K562 (cell line): Measurements from ENCODE around the gene PHPT1. TPM values are rescaled to one million over a fixed set of nuclear protein-coding genes. Genes with fewer than 3 reads are reported as not detected.
A peak's percentile ranks its signal among the peaks of the same experiment; 100 is the strongest.

ENCODE experiments used
- ARHGAP35 ChIP-seq: fragments of 450-650 bp; IDR thresholded peaks from 2 replicates; pipeline ENCODE4 v1.6.1; 2018; ENCODE audit not compliant: partially characterized antibody
- BRD9 ChIP-seq: fragments of 450-650 bp; IDR thresholded peaks from 2 replicates; pipeline ENCODE4 v1.6.1; 2018; ENCODE audit warnings: low read depth; ENCODE audit not compliant: partially characterized antibody
- C11orf30 ChIP-seq: fragments of 450-650 bp; IDR thresholded peaks from 2 replicates; pipeline ENCODE4 v1.6.1; 2016; ENCODE audit warnings: low read depth, mild to moderate bottlenecking
- CCAR2 ChIP-seq: fragments of 200-400 bp; formaldehyde crosslinking; IDR thresholded peaks from 2 replicates; pipeline ENCODE4 v1.6.1; 2017; ENCODE audit warnings: mild to moderate bottlenecking, low read depth, low read length
- DNMT1 ChIP-seq: fragments of 450-650 bp; IDR thresholded peaks from 2 replicates; pipeline ENCODE4 v1.6.1; 2016; ENCODE audit warnings: antibody characterized with exemption, mild to moderate bottlenecking
- FOSL1 ChIP-seq: fragments of 200-800 bp; sonication (Bioruptor generic); conservative IDR thresholded peaks from 2 replicates; pipeline ENCODE4 v1.6.1; 2016; ENCODE audit warnings: missing genetic modification characterization, missing compliant biosample characterization
- FOXA3 ChIP-seq, 2 experiments: fragments of 450-650 bp in 1 of 2; sonication (generic) in 1 of 2; formaldehyde crosslinking; IDR thresholded peaks in 1 of 2; conservative IDR thresholded peaks in 1 of 2; 2 replicates each; pipeline versions ENCODE4 v1.4.0 to v1.8.0; 2020 to 2022; ENCODE audit warnings: mild to moderate bottlenecking in 2 of 2, missing genetic modification reagents in 1 of 2
- FOXK1 ChIP-seq: sonication (generic); formaldehyde crosslinking; IDR thresholded peaks from 2 replicates; pipeline ENCODE4 v1.8.0; 2022; ENCODE audit warnings: missing genetic modification reagents, mild to moderate bottlenecking, borderline replicate concordance
- HIVEP1 ChIP-seq: fragments of 250-450 bp; sonication (Bioruptor Pico); IDR thresholded peaks from 2 replicates; pipeline ENCODE4 v1.4.0; 2020; ENCODE audit warnings: mild to moderate bottlenecking
- HSF4 ChIP-seq: fragments of 250-450 bp; sonication (Bioruptor Pico); IDR thresholded peaks from 2 replicates; pipeline ENCODE4 v2.1.2; 2022; ENCODE audit warnings: mild to moderate bottlenecking, moderate library complexity, borderline replicate concordance
- MCM2 ChIP-seq: fragments of 450-650 bp; IDR thresholded peaks from 2 replicates; pipeline ENCODE4 v1.6.1; 2017; ENCODE audit warnings: low read depth, mild to moderate bottlenecking
- MEF2D ChIP-seq: conservative IDR thresholded peaks from 2 replicates; pipeline ENCODE4 v1.6.1; 2016; ENCODE audit warnings: low read depth, missing genetic modification characterization, missing compliant biosample characterization
- NUFIP1 ChIP-seq: fragments of 450-650 bp; IDR thresholded peaks from 2 replicates; pipeline ENCODE4 v1.6.1; 2018; ENCODE audit not compliant: partially characterized antibody
- POLR3G ChIP-seq: IDR thresholded peaks from 2 replicates; pipeline ENCODE4 v1.6.1; 2011; ENCODE audit not compliant: insufficient read length, insufficient replicate concordance; ENCODE audit errors: extremely low read depth
- RBM22 ChIP-seq: fragments of 200-400 bp; formaldehyde crosslinking; IDR thresholded peaks from 2 replicates; pipeline ENCODE4 v1.6.1; 2018; ENCODE audit warnings: low read length, low read depth; ENCODE audit not compliant: poor library complexity, severe bottlenecking
- RNF2 ChIP-seq: sonication (generic); IDR thresholded peaks from 2 replicates; pipeline ENCODE4 v1.6.1; 2016
- SMARCE1 ChIP-seq: fragments of 450-650 bp; IDR thresholded peaks from 2 replicates; pipeline ENCODE4 v1.7.1; 2016; ENCODE audit warnings: mild to moderate bottlenecking
- TEAD1 ChIP-seq, 2 experiments: fragments of 450-650 bp in 1 of 2; sonication (generic) in 1 of 2; formaldehyde crosslinking; IDR thresholded peaks; 2 replicates each; pipeline versions ENCODE4 v1.4.0 to v1.8.0; 2020 to 2022; ENCODE audit warnings: mild to moderate bottlenecking in 2 of 2, missing genetic modification reagents in 1 of 2
- TFAM ChIP-seq: fragments of 250-450 bp; sonication (Bioruptor Pico); conservative IDR thresholded peaks from 2 replicates; pipeline ENCODE4 v1.5.0; 2021; ENCODE audit warnings: mild to moderate bottlenecking, moderate library complexity
- ZC3H8 ChIP-seq: fragments of 450-650 bp; IDR thresholded peaks from 2 replicates; pipeline ENCODE4 v1.6.1; 2017
- ZNF133 ChIP-seq: fragments of 250-450 bp; sonication (Bioruptor Pico); IDR thresholded peaks from 2 replicates; pipeline ENCODE4 v1.4.0; 2020; ENCODE audit warnings: mild to moderate bottlenecking
- ZNF431 ChIP-seq: sonication (generic); formaldehyde crosslinking; IDR thresholded peaks from 2 replicates; pipeline ENCODE4 v1.8.0; 2022; ENCODE audit warnings: mild to moderate bottlenecking, missing genetic modification reagents
- ZNF444 ChIP-seq: fragments of 250-450 bp; sonication (Bioruptor Pico); IDR thresholded peaks from 2 replicates; pipeline ENCODE4 v1.4.0; 2020; ENCODE audit warnings: mild to moderate bottlenecking, moderate library complexity
- ZNF57 ChIP-seq: fragments of 450-650 bp; formaldehyde crosslinking; IDR thresholded peaks from 2 replicates; pipeline ENCODE4 v1.4.0; 2020; ENCODE audit warnings: mild to moderate bottlenecking, moderate library complexity
- polyA plus RNA-seq, 8 experiments: library from polyadenylated mRNA; depleted of rRNA in 4 of 8; stranded (reverse) in 5 of 8; unstranded in 3 of 8; fragments of >200 nt; fragmentation: Nextera tagmentation in 2 of 8; fragmentation: Illumina TruSeq in 1 of 8; extraction: Ambion mirVana in 2 of 8; extraction: Trizol in 1 of 8; gene quantifications; 2 replicates each; pipeline versions ENCODE4 v1.2.1 to v1.2.3, GENCODE V29; 2011 to 2014; ENCODE audit warnings: inconsistent platforms in 1 of 8, missing spikeins in 1 of 8
- total RNA-seq, 7 experiments: library from RNA; depleted of rRNA in 6 of 7; stranded (reverse); fragments of >200 nt in 6 of 7; fragmentation: Illumina TruSeq in 2 of 7; extraction: Trizol in 2 of 7; gene quantifications; 2 replicates each; pipeline versions ENCODE4 v1.2.1 to v1.2.3, GENCODE V29; 2011 to 2021; ENCODE audit warnings: low replicate concordance in 1 of 7
- TF ChIP-seq, protein P1 (sequence below): fragments of 250-450 bp; sonication (Bioruptor Pico); IDR thresholded peaks from 2 replicates; pipeline ENCODE4 v1.9.0; 2021; ENCODE audit warnings: mild to moderate bottlenecking
- TF ChIP-seq, protein P2 (sequence below): fragments of 250-450 bp; sonication (Bioruptor Pico); IDR thresholded peaks from 2 replicates; pipeline ENCODE4 v1.9.0; 2021; ENCODE audit warnings: mild to moderate bottlenecking, inconsistent platforms
- TF ChIP-seq, protein P3 (sequence below): IDR thresholded peaks from 2 replicates; pipeline ENCODE4 v1.6.1; 2011; ENCODE audit warnings: borderline replicate concordance, low read depth, mild to moderate bottlenecking, moderate library complexity, low read length; ENCODE audit not compliant: insufficient read depth, poor library complexity, severe bottlenecking

PHPT1 gene
- total and polyA plus RNA-seq, 9 of the 15 experiments (the other 6 are each of a cell fraction or from before 2014, with no cell fraction given): 20.9 to 166 (median 129) TPM

DNA sequence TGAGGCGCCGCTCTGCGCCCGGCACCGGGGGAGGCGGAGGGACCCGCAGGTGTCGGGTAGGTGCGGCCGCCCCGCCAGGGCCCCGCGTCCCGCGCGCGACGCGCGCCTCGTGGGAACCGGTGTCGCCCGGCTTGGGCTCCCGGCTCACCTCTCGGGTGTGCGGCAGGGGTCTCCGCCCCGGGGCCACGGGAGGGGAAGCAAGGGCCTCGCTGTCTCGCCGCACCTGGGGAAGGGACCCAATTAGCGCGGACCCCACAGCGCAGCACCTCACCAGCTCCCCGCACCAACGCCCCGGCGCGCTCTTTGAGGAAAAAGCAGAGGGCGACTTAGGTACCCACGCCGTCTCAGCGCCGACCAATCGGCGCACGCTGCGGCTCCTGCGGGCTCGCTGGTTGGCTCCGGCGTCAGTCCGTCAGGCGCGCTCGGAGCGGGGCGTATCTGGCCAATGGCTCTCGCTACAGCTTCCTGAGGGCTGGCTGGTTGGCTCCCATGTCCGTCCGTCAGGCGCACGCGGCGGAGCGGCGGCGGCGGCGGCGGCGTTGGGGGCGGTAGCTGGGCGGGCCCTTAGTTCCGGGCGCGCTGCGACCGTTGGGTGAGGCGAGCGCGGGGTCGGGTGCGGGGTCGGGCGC is 36.9 kb downstream of the PHPT1 start, which contains the start of gene TRAF2 (continued):
- TF ChIP-seq HSF4 (no peak), FOSL1 (no peak), RNF2 (peak; percentile 44; the same call in 1 of the 2 replicates), C11orf30 (peak; percentile 38; the same call in 1 of the 2 replicates), NUFIP1 (no peak), FOXK1 (CRISPR knock-in tag) (no peak), RBM22 (no peak), BRD9 (no peak), ZNF133 (no peak), FOXA3 (CRISPR knock-in tag; conservative IDR thresholded peaks at IDR 0.05 in 1 of 2, IDR thresholded peaks at IDR 0.05 in 1 of 2) (no peak), ZNF57 (CRISPR knock-in tag) (no peak), ZNF444 (CRISPR knock-in tag) (no peak), MEF2D (tag) (no peak), POLR3G (no peak), SMARCE1 (no peak), CCAR2 (no peak), TFAM (no peak), DNMT1 (no peak), ZC3H8 (no peak), ZNF431 (no peak), MCM2 (no peak), HIVEP1 (CRISPR knock-in tag) (0 out of 2 replicates have a peak, but pooled peaks have one; percentile 13), TEAD1 (CRISPR knock-in tag; IDR thresholded peaks at IDR 0.05) (no peak), ARHGAP35 (no peak)
- TF ChIP-seq, protein P1, sequence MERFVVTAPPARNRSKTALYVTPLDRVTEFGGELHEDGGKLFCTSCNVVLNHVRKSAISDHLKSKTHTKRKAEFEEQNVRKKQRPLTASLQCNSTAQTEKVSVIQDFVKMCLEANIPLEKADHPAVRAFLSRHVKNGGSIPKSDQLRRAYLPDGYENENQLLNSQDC: no peak
- TF ChIP-seq, protein P2, sequence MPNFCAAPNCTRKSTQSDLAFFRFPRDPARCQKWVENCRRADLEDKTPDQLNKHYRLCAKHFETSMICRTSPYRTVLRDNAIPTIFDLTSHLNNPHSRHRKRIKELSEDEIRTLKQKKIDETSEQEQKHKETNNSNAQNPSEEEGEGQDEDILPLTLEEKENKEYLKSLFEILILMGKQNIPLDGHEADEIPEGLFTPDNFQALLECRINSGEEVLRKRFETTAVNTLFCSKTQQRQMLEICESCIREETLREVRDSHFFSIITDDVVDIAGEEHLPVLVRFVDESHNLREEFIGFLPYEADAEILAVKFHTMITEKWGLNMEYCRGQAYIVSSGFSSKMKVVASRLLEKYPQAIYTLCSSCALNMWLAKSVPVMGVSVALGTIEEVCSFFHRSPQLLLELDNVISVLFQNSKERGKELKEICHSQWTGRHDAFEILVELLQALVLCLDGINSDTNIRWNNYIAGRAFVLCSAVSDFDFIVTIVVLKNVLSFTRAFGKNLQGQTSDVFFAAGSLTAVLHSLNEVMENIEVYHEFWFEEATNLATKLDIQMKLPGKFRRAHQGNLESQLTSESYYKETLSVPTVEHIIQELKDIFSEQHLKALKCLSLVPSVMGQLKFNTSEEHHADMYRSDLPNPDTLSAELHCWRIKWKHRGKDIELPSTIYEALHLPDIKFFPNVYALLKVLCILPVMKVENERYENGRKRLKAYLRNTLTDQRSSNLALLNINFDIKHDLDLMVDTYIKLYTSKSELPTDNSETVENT (CRISPR knock-in tag): peak; percentile 71; the same call in 1 of the 2 replicates
- TF ChIP-seq, protein P3, sequence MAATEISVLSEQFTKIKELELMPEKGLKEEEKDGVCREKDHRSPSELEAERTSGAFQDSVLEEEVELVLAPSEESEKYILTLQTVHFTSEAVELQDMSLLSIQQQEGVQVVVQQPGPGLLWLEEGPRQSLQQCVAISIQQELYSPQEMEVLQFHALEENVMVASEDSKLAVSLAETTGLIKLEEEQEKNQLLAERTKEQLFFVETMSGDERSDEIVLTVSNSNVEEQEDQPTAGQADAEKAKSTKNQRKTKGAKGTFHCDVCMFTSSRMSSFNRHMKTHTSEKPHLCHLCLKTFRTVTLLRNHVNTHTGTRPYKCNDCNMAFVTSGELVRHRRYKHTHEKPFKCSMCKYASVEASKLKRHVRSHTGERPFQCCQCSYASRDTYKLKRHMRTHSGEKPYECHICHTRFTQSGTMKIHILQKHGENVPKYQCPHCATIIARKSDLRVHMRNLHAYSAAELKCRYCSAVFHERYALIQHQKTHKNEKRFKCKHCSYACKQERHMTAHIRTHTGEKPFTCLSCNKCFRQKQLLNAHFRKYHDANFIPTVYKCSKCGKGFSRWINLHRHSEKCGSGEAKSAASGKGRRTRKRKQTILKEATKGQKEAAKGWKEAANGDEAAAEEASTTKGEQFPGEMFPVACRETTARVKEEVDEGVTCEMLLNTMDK: no peak
